DMS 273 (cell line): ENCODE measurements around the gene USP10.
"Not testable (repeated sequence)": the region's sequence is repeated elsewhere in the genome, so short reads cannot be mapped to it uniquely, and the experiment has no call there.

Experiments used
- DNase-seq: peaks from one replicate; lab custom pipeline; 2025; ENCODE audit not compliant: unreplicated experiment; lab: John Stamatoyannopoulos, UW

USP10 gene

GRCh38 chr16:84746231-84746630, 46.4 kb downstream of the USP10 start:
- DNase-seq: no peak

DNA sequence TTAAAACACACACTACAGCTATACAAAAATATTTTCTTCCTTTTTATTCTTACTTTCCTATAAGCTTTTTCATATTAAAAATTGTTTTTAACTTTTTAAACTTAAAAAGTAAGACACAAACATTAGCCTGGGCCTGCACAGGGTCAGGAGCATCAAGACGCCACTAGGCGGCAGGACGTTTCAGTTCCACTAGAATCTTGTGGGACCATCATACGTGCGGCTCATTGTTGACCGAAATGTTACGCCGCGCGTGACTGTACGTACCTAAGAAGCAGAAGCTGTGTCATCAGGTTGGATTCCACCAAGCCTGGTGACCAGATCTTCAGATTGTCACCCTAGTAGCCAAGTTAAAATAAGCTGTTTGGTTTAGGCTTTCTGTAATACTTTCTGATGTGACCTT, 47.1 kb downstream of the USP10 start:
- DNase-seq: peak; percentile 21

- not testable (repeated sequence) for DNase-seq
Observed at GRCh38 chr16:84748247-84748646, 48.4 kb downstream of the USP10 start.

GRCh38 chr16:84749072-84749471, 49.3 kb downstream of the USP10 start:
- peak; percentile 31 for DNase-seq

DNA sequence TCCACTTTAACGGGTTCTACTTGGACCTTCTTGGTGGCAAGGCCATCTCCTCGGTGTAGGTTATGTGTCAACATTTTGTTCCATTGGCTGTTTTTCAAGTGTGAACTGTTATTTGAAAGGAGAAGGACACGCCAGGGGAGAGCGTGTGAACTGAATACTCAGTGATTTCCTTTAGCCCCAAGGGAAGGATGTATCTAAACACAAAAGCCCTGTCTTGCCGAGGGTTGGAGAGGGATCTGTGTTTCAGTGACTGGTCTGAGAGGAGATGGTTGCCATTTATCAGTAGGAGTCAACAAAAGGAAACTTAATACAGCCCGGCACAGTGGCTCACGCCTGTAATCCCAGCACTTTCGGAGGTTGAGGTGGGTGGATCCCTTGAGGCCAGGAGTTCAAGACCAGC, 50.0 kb downstream of the USP10 start:
- no peak for DNase-seq

GRCh38 chr16:84750575-84750974, 50.8 kb downstream of the USP10 start:
- no peak for DNase-seq

GRCh38 chr16:84751241-84751640, 51.4 kb downstream of the USP10 start:
- no peak for DNase-seq

DNA sequence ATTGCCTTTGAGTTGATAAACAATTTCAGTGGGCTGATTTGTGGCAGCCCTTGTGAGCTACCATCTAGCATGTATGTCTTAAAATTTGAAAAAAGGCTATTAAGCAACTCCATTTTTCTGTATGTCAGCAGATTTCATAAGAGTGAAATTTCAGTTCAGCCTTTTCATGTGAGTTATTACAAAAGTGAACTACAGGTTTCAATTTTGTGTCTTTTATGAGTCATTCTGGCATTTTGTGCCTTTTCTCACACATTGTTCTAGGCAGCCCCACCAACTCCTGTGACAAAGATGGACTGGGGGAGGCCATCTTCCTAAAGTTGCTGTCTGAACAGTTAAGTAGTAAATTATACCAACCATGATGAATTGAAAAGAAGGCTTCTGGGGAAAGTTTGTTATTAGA, 52.1 kb downstream of the USP10 start:
- no peak for DNase-seq

DNA sequence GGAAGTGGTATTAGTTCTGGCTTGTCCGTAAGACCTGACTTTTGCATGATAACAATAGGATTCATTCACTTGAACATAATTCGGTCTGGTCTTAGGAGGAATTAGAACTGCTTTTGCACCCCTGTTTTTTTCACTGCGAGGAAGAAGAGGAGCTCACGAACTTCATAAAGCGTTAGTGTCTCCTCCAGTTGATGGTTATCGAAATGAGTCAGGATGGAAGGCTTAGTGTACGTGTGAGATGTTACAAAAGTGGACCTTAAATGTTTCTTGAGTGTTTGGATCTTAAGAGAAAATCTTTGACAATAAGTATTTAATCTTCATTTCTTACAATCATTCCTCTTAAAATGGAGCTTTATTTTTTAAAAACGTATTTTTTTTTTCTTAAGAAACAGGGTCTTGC, 52.8 kb downstream of the USP10 start:
- no peak for DNase-seq

GRCh38 chr16:84753412-84754326, 53.9 kb downstream of the USP10 start:
- DNase-seq: peak; percentile 62

DNA sequence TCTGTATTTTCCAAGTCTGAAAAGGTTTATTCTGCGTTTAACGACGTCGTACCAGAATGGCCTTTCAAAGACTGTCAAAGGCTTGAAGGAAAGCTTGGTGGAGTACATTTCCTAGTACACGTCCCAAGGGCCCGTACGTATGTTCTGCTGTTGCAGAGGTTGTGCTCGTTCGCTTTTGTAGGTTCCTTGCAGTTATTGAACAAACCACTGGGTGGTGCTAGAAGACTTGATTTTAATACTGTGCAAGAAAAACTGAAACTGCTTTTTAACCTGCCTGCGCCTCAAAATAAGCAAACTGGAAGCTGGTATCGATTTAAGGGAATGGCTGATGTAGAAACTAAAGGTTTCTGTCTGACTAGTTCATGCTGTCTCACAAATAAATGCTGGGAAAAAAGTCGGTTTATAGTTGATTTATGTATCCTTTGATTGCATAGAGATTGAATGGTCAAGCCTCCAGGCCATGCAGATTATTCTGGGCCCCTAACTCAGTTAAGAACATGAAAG, 54.6 kb downstream of the USP10 start:
- DNase-seq: peak; percentile 95

- no peak for DNase-seq
Observed at GRCh38 chr16:84754956-84755672, 55.3 kb downstream of the USP10 start.

- DNase-seq: no peak
Observed at GRCh38 chr16:84756830-84757229, 57.0 kb downstream of the USP10 start.

DNA sequence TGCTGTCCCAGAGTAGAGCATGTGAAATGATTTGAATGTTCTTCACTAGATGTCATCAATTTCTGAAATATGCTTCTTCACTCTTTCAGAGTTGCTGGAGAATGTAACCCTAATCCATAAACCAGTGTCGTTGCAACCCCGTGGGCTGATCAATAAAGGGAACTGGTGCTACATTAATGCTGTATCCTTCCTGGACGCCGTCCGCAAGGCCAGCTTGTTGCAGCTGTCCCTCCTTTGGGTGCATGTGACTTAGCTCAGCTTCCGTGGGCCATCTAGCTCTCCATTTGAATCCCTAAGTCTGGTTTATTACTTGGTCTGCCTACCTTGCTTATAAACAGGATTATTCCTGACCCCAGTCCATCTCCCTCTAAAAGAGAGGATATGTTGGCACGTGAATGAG, 58.8 kb downstream of the USP10 start:
- DNase-seq: no peak

- DNase-seq: no peak
Observed at GRCh38 chr16:84759061-84759460, 59.3 kb downstream of the USP10 start.

- no peak for DNase-seq
Observed at GRCh38 chr16:84759906-84760305, 60.1 kb downstream of the USP10 start.

DNA sequence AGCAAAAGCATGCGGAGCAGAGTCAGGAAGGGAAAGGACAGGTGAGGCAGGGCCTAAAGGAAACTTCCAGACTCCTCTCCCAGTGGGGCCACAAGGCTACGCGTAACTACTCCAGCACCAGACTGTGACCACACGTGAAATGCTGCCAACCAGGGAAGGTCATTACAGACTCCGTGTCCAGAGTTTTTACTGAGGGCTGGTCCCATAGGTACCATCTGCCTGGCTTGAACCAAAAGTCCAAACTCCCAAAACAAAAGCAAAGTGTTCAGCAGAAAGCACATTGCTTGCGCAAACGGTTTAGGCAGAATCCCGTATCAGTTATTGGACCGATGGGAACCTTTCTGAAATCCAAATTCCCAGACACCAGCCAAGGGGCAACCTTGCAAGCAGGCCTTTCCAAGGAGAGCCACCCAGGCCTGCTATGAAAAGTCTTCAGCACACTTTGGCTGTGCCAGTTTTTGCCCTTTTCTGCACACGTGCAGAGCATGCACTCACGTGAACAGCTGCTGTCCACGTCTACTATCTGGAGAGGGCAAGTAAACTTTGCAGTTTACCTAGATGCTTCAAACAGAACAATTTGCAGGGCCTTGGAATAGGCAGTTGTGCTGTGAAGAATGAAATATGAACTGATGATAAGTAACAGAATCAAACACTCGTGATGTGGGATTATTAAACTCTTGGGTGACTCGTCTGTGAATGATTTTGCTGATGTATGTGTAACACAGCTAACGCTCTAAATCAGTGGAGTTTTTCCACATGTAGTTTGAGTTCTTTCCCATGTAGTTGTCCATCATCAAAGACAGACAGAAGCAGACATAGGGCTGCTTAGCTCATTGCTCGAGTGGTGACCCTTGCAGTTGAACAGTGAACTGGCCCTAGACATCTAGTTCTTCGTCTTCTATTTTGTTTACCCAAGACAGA, 61.9 kb downstream of the USP10 start:
- no peak for DNase-seq

GRCh38 chr16:84763164-84763563, 63.4 kb downstream of the USP10 start:
- DNase-seq: no peak

DNA sequence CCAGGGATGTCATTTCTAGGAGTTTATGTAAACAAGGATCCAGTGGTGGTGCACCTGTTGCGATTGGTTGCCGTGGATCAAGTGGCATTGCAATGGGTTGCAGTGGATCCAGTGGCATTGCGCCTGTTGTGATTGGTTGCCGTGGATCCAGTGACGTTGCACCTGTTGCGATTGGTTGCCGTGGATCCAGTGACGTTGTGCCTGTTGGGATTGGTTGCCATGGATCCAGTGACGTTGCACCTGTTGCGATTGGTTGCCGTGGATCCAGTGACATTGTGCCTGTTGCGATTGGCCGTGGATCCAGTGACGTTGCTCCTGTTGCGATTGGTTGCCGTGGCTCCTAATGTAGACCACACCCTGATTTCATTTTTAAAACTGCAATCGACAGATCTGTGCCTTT, 63.8 kb downstream of the USP10 start:
- peak; percentile 21 for DNase-seq

DNA sequence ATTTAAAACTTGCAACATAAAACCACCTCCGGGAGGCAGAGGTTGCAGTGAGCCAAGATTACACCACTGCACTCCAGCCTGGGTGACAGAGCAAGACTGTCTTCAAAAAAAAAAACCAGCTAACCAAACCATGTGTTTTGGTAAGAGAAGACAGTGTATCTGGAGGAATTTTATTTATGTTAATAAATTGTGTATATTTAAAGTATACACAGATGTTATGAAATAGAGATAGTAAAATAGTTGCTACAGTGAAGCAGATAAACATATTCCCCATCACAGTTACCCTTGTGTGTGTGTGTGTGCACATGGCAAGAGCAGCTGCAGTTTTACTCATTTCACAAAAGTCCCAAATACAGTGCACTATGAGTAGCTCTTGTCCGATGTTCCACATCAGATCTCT, 65.2 kb downstream of the USP10 start:
- no peak for DNase-seq
